B cell (primary cell): ENCODE measurements around the gene HNRNPF. TPM values are rescaled to one million over a fixed set of nuclear protein-coding genes. Genes with fewer than 3 reads are reported as not detected.

ENCODE experiments used
- ATAC-seq: fragments of 200-7000 bp; cut with Tn5 transposase; one replicate; pipeline ENCODE4 v1.10.0; 2021; ENCODE audit warnings: low read depth, mild to moderate bottlenecking, moderate number of reproducible peaks, moderate library complexity
- CTCF ChIA-PET: fragments of 350-600 bp; sonication (Branson Sonifier 250); formaldehyde crosslinking; loops from one replicate; lab custom pipeline; 2021; ENCODE audit warnings: antibody characterized with exemption, inconsistent platforms; lab: Charles Lee
- POLR2A ChIA-PET: fragments of 350-600 bp; sonication (Branson Sonifier 250); formaldehyde crosslinking; loops from one replicate; lab custom pipeline; 2021; ENCODE audit warnings: antibody characterized with exemption; lab: Charles Lee
- DNase-seq: peaks from one replicate; pipeline ENCODE4 v3.0.0; 2013
- H2AFZ ChIP-seq: 2 replicates; pipeline ENCODE4 v1.6.1; 2012; ENCODE audit warnings: mild to moderate bottlenecking, low read depth, low read length; ENCODE audit not compliant: insufficient read depth, poor library complexity, severe bottlenecking
- H3K27ac ChIP-seq, 2 donors: 1 replicate in 1 of 2; 2 replicates in 1 of 2; pipeline ENCODE4 v1.5.1; 2012 to 2013; ENCODE audit warnings: low read length in 2 of 2, mild to moderate bottlenecking in 2 of 2, moderate library complexity in 1 of 2
- H3K27me3 ChIP-seq, 4 experiments: fragments of 200-600 bp in 1 of 4; sonication (generic) in 1 of 4; replicated peaks in 1 of 4; 1 replicate in 2 of 4; 2 replicates in 2 of 4; pipeline versions ENCODE4 v1.6.1 to v1.7.0; 2013 to 2016; ENCODE audit warnings: low read length in 3 of 4, mild to moderate bottlenecking in 2 of 4, mixed read lengths in 1 of 4, moderate library complexity in 1 of 4; ENCODE audit not compliant: insufficient read depth in 4 of 4, control insufficient read depth in 3 of 4; ENCODE audit errors: control extremely low read depth in 1 of 4
- H3K36me3 ChIP-seq, 2 experiments: replicated peaks in 1 of 2; 1 replicate in 1 of 2; 2 replicates in 1 of 2; pipeline versions ENCODE4 v1.6.1 to v1.7.1; 2013; ENCODE audit warnings: low read length in 1 of 2; ENCODE audit not compliant: insufficient read depth in 2 of 2, control insufficient read depth in 1 of 2; ENCODE audit errors: control extremely low read depth in 1 of 2, extremely low read depth in 1 of 2
- H3K4me1 ChIP-seq, 2 donors: fragments of 200-600 bp in 1 of 2; sonication (generic) in 1 of 2; 1 replicate in 1 of 2; 2 replicates in 1 of 2; pipeline versions ENCODE4 v1.5.1 to v1.6.1; 2013 to 2017; ENCODE audit warnings: low read length in 2 of 2; ENCODE audit not compliant: control insufficient read depth in 2 of 2, insufficient read depth in 2 of 2
- H3K4me2 ChIP-seq: replicated peaks from 2 replicates; pipeline ENCODE3; 2012; ENCODE audit warnings: mild to moderate bottlenecking, low read depth, low read length; ENCODE audit not compliant: poor library complexity, severe bottlenecking
- H3K4me3 ChIP-seq, 5 experiments: fragments of 200-600 bp in 1 of 5; sonication (generic) in 1 of 5; 1 replicate in 3 of 5; 2 replicates in 2 of 5; pipeline versions ENCODE4 v1.5.1 to v1.7.0; 2011 to 2016; ENCODE audit warnings: low read length in 4 of 5, mild to moderate bottlenecking in 4 of 5, low read depth in 2 of 5, control low read depth in 1 of 5, moderate library complexity in 1 of 5; ENCODE audit not compliant: insufficient read depth in 1 of 5; ENCODE audit errors: control extremely low read depth in 1 of 5, extremely low read depth in 1 of 5
- H3K79me2 ChIP-seq: fragments of 200-600 bp; sonication (generic); one replicate; pipeline ENCODE4 v1.6.0; 2016; ENCODE audit warnings: low read length; ENCODE audit not compliant: control insufficient read depth, insufficient read depth
- H3K9ac ChIP-seq: fragments of 200-600 bp; sonication (generic); 2 replicates; pipeline ENCODE4 v1.6.1; 2017; ENCODE audit warnings: mild to moderate bottlenecking, low read length, moderate library complexity
- H3K9me3 ChIP-seq, 3 donors: one replicate each; pipeline versions ENCODE4 v1.6.1 to v1.7.1; 2013; ENCODE audit warnings: low read length in 2 of 3; ENCODE audit not compliant: control insufficient read depth in 2 of 3, insufficient read depth in 1 of 3; ENCODE audit errors: control extremely low read depth in 1 of 3
- H4K20me1 ChIP-seq: 2 replicates; pipeline ENCODE4 v1.6.0; 2012; ENCODE audit warnings: mild to moderate bottlenecking, low read length; ENCODE audit not compliant: insufficient read depth, control insufficient read depth, poor library complexity, severe bottlenecking
- H3K27ac Mint-ChIP-seq: one replicate; pipeline ENCODE4 v1.8.0; 2021; ENCODE audit warnings: mixed read lengths
- H3K27me3 Mint-ChIP-seq: one replicate; pipeline ENCODE4 v1.8.0; 2021; ENCODE audit warnings: mixed read lengths
- H3K4me1 Mint-ChIP-seq: one replicate; pipeline ENCODE4 v1.8.0; 2021; ENCODE audit warnings: mixed read lengths
- H3K4me3 Mint-ChIP-seq: one replicate; pipeline ENCODE4 v1.8.0; 2021; ENCODE audit warnings: mixed read lengths
- H3K9me3 Mint-ChIP-seq: one replicate; pipeline ENCODE4 v1.8.0; 2022; ENCODE audit warnings: mixed read lengths; ENCODE audit not compliant: insufficient read depth
- CTCF ChIP-seq: fragments of 200-600 bp; IDR thresholded peaks from one replicate; pipeline ENCODE4 v1.8.0; 2022; ENCODE audit warnings: antibody characterized with exemption, mild to moderate bottlenecking
- EZH2 ChIP-seq: IDR thresholded peaks from 2 replicates; pipeline ENCODE4 v1.6.1; 2012; ENCODE audit warnings: borderline replicate concordance, low read depth, mild to moderate bottlenecking, moderate library complexity, low read length; ENCODE audit not compliant: insufficient read depth, poor library complexity, severe bottlenecking
- WGBS: methylation state at CpG from one replicate; pipeline ENCODE4 v1.1.5; 2013; ENCODE audit warnings: missing lambda C conversion rate; ENCODE audit not compliant: insufficient coverage; 5-methylcytosine and 5-hydroxymethylcytosine counted together
- intact Hi-C: fragments of 100-400 bp; cut with micrococcal nuclease; formaldehyde crosslinking; loops from one replicate; pipeline ENCODE4 v1.10.0; 2022
- polyA plus RNA-seq: library from polyadenylated mRNA; depleted of rRNA; stranded (reverse); fragments of >200 nt; gene quantifications from 2 replicates; pipeline ENCODE4 v1.2.3, GENCODE V29; 2012
- total RNA-seq, 2 donors: library from RNA; stranded (reverse); fragments of 120-200 nt in 1 of 2; gene quantifications; 1 replicate in 1 of 2; 2 replicates in 1 of 2; pipeline versions ENCODE4 v1.2.3 to v1.2.4, GENCODE V29; 2013 to 2022

HNRNPF gene
- total and polyA plus RNA-seq, 2 donors (not counting 1 experiment from before 2014, with no cell fraction given), result 76.7 to 161 TPM

- TF ChIP-seq CTCF (no peak), EZH2 (no peak)
- Histone ChIP-seq H3K36me3 (no peaks in the 10 kb centered on the region), H3K27me3 (no peaks in the 10 kb centered on the region), H3K9ac (no peak overlapping the region), H3K4me3 (no peak overlapping the region), H3K9me3 (peaks cover 0 to 1% (median 0%) of the 10 kb centered on the region in 3 donors), H4K20me1 (no peaks in the 10 kb centered on the region), H3K27ac (no peak overlapping the region), H3K4me1 (no peaks in the 10 kb centered on the region), H2AFZ (no peak overlapping the region), H3K79me2 (no peaks in the 10 kb centered on the region), H3K4me2 (no peak overlapping the region)
- no peak for ATAC-seq
- ChIA-PET CTCF (no interaction called here), POLR2A (no interaction called here)
- Mint-ChIP-seq H3K27me3 (peaks cover 6% of the 10 kb centered on the region), H3K4me3 (no peak overlapping the region), H3K9me3 (no peaks in the 10 kb centered on the region), H3K27ac (no peak overlapping the region), H3K4me1 (no peaks in the 10 kb centered on the region)
- intact Hi-C loops, result no loop called here
- DNase-seq, result no peak
- 100% methylated on average over 1 of the region's 1 CpG for WGBS
These were observed 36.1 kb downstream of the HNRNPF start for GRCh38 chr10:43372765-43373361.

- intact Hi-C loops, result no loop called here
- Histone ChIP-seq H3K4me2 (no peak within 1 kb of the TSS), H4K20me1 (no peaks in the 10 kb centered on the region), H3K9ac (no peak within 1 kb of the TSS), H3K4me1 (no peaks in the 10 kb centered on the region), H3K27me3 (no peaks in the 10 kb centered on the region), H2AFZ (no peak within 1 kb of the TSS), H3K79me2 (no peaks in the 10 kb centered on the region), H3K9me3 (peaks cover 0 to 11% (median 0%) of the 10 kb centered on the region in 3 donors), H3K36me3 (no peaks in the 10 kb centered on the region), H3K4me3 (no peak within 1 kb of the TSS), H3K27ac (no peak within 1 kb of the TSS)
- 82% methylated on average over 8 of the region's 13 CpGs for WGBS
- Mint-ChIP-seq H3K27me3 (peaks cover 6% of the 10 kb centered on the region), H3K4me3 (no peak within 1 kb of the TSS), H3K9me3 (no peaks in the 10 kb centered on the region), H3K27ac (no peak within 1 kb of the TSS), H3K4me1 (no peaks in the 10 kb centered on the region)
- TF ChIP-seq CTCF (no peak), EZH2 (no peak)
- ChIA-PET POLR2A (no interaction called here), CTCF (interaction anchor here (0.8 kb wide), 1 partner anchor 90 kb away, joined by 3 read pairs; no protein-coding TSS in a partner anchor)
- ATAC-seq, result no peak
- DNase-seq, result no peak
These were observed 37.6 kb downstream of the HNRNPF start, which contains the start of gene FXYD4 for GRCh38 chr10:43371418-43371817. Gene FXYD4, plus strand, starts transcription at chr10:43371636. Its CDS starts 2,111 bp downstream, at chr10:43373747.
